ENCODE results near the gene COL4A3. TPM values are rescaled to one million over a fixed set of nuclear protein-coding genes. Genes with fewer than 3 reads are reported as not detected.

The COL4A3 gene
- total RNA-seq, 1 donor from 2014 or later: not detected

GRCh38 chr2:227252831-227253230 lies 88.4 kb downstream of the COL4A3 start:
- Mint-ChIP-seq H3K4me1 (peaks cover 9% of the 10 kb centered on the region), H3K4me3 (no peak overlapping the region), H3K27me3 (ENCODE audit: low read depth) (no peaks in the 10 kb centered on the region), H3K27ac (no peak overlapping the region), H3K9me3 (no peaks in the 10 kb centered on the region), H3K36me3 (no peaks in the 10 kb centered on the region)
- DNase-seq (ENCODE audit: low spot score in 2 of 2, unreplicated experiment in 2 of 2): no peak
- no peak for TF ChIP-seq CTCF (IDR thresholded peaks at IDR 0.05; ENCODE audit: unreplicated experiment)

- no peaks in the 10 kb centered on the region for H3K27me3 Mint-ChIP-seq (ENCODE audit: low read depth)
- no peak for DNase-seq (ENCODE audit: low spot score in 2 of 2, unreplicated experiment in 2 of 2)
- H3K4me1 Mint-ChIP-seq: peaks cover 9% of the 10 kb centered on the region
- no peak overlapping the region for H3K4me3 Mint-ChIP-seq
- H3K9me3 Mint-ChIP-seq: no peaks in the 10 kb centered on the region
- TF ChIP-seq CTCF (IDR thresholded peaks at IDR 0.05; ENCODE audit: unreplicated experiment): no peak
- no peaks in the 10 kb centered on the region for H3K36me3 Mint-ChIP-seq
- no peak overlapping the region for H3K27ac Mint-ChIP-seq
Observed at GRCh38 chr2:227256605-227257004, 92.2 kb downstream of the COL4A3 start.

GRCh38 chr2:227257820-227258219 lies 93.4 kb downstream of the COL4A3 start:
- Mint-ChIP-seq H3K36me3 (no peaks in the 10 kb centered on the region), H3K27ac (no peak overlapping the region), H3K9me3 (no peaks in the 10 kb centered on the region), H3K27me3 (ENCODE audit: low read depth) (no peaks in the 10 kb centered on the region), H3K4me1 (peaks cover 5% of the 10 kb centered on the region), H3K4me3 (no peak overlapping the region)
- DNase-seq (ENCODE audit: low spot score in 2 of 2, unreplicated experiment in 2 of 2): no peak
- TF ChIP-seq CTCF (IDR thresholded peaks at IDR 0.05; ENCODE audit: unreplicated experiment): no peak

- Mint-ChIP-seq H3K4me1 (no peaks in the 10 kb centered on the region), H3K36me3 (no peaks in the 10 kb centered on the region), H3K9me3 (no peaks in the 10 kb centered on the region), H3K27me3 (ENCODE audit: low read depth) (no peaks in the 10 kb centered on the region), H3K4me3 (no peak overlapping the region), H3K27ac (no peak overlapping the region)
- no peak for DNase-seq (ENCODE audit: low spot score in 2 of 2, unreplicated experiment in 2 of 2)
- TF ChIP-seq CTCF (IDR thresholded peaks at IDR 0.05; ENCODE audit: unreplicated experiment): no peak
Observed at GRCh38 chr2:227260041-227260440, 95.6 kb downstream of the COL4A3 start.

GRCh38 chr2:227267410-227268115 lies 103.1 kb downstream of the COL4A3 start:
- H3K27me3 Mint-ChIP-seq (ENCODE audit: low read depth): no peaks in the 10 kb centered on the region
- H3K36me3 Mint-ChIP-seq: no peaks in the 10 kb centered on the region
- no peak overlapping the region for H3K4me3 Mint-ChIP-seq
- DNase-seq (ENCODE audit: low spot score in 2 of 2, unreplicated experiment in 2 of 2): no peak
- no peak overlapping the region for H3K27ac Mint-ChIP-seq
- no peak for TF ChIP-seq CTCF (IDR thresholded peaks at IDR 0.05; ENCODE audit: unreplicated experiment)
- H3K4me1 Mint-ChIP-seq: no peaks in the 10 kb centered on the region
- no peaks in the 10 kb centered on the region for H3K9me3 Mint-ChIP-seq
